ENCODE measurements around the gene SSR4. TPM values are rescaled to one million over a fixed set of nuclear protein-coding genes. Genes with fewer than 3 reads are reported as not detected.

The SSR4 gene
- total RNA-seq, 1 donor from 2014 or later, result 243 TPM

DNA sequence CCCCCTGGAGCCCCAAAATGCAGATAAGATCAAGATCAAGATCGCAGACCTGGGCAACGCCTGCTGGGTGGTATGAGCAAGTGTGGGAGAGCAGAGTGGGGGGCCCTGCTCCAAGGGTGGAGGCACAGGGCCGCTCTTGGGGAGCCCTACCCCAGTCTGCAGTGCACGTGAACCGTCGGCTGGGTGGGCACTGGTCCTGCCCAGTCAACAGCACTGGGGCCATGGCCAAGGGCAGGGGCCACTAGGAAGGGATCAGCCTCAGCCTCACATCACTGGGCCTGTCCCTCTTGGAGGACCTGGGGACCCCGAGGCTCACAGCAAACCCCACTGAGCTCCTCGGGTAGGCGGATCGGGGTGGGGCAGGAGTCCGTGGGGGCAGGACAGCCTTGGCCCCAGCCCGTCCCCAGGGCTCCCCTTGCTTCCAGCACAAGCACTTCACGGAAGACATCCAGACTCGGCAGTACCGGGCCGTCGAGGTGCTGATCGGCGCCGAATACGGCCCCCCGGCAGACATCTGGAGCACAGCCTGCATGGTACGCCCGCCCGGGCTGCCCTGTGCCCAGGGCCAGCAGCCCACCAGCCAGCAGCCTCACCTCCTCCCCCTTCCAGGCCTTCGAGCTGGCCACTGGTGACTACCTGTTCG lies 10.0 kb upstream of the SSR4 start:
- Mint-ChIP-seq H3K4me1 (ENCODE audit: low read depth) (no peaks in the 10 kb centered on the region), H3K27me3 (no peaks in the 10 kb centered on the region), H3K4me3 (ENCODE audit: low read depth) (no peak overlapping the region), H3K27ac (no peak overlapping the region), H3K36me3 (ENCODE audit: insufficient read depth) (peaks cover 6% of the 10 kb centered on the region), H3K9me3 (ENCODE audit: low read depth) (no peaks in the 10 kb centered on the region)
- TF ChIP-seq, protein P1, sequence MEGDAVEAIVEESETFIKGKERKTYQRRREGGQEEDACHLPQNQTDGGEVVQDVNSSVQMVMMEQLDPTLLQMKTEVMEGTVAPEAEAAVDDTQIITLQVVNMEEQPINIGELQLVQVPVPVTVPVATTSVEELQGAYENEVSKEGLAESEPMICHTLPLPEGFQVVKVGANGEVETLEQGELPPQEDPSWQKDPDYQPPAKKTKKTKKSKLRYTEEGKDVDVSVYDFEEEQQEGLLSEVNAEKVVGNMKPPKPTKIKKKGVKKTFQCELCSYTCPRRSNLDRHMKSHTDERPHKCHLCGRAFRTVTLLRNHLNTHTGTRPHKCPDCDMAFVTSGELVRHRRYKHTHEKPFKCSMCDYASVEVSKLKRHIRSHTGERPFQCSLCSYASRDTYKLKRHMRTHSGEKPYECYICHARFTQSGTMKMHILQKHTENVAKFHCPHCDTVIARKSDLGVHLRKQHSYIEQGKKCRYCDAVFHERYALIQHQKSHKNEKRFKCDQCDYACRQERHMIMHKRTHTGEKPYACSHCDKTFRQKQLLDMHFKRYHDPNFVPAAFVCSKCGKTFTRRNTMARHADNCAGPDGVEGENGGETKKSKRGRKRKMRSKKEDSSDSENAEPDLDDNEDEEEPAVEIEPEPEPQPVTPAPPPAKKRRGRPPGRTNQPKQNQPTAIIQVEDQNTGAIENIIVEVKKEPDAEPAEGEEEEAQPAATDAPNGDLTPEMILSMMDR (IDR thresholded peaks at IDR 0.05; ENCODE audit: unreplicated experiment), result no peak
- no peak for DNase-seq (ENCODE audit: low spot score, unreplicated experiment)

DNA sequence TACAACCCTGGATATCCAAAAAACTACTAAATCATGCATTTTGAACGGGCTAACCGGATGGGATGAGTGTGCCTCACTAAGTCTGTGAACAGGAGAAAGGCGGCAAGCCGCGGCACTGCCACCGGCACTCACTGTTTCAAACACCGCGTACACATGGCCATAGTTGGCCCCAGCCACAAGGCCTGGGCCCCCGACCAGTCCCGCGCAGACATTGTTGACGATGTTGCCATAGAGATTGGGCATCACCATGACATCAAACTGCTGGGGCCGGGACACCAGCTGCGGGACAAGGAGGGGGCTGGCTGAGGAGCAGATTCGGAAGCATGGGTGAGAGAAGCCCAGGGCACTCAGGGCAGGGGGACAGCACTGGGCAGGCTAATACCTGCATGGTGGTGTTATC lies 7.8 kb upstream of the SSR4 start:
- H3K4me1 Mint-ChIP-seq (ENCODE audit: low read depth), result no peaks in the 10 kb centered on the region
- no peak overlapping the region for H3K4me3 Mint-ChIP-seq (ENCODE audit: low read depth)
- H3K9me3 Mint-ChIP-seq (ENCODE audit: low read depth), result peaks cover 3% of the 10 kb centered on the region
- peaks cover 6% of the 10 kb centered on the region for H3K36me3 Mint-ChIP-seq (ENCODE audit: insufficient read depth)
- no peaks in the 10 kb centered on the region for H3K27me3 Mint-ChIP-seq
- DNase-seq (ENCODE audit: low spot score, unreplicated experiment), result no peak
- TF ChIP-seq, protein P1 (IDR thresholded peaks at IDR 0.05; ENCODE audit: unreplicated experiment), result no peak
- H3K27ac Mint-ChIP-seq, result no peak overlapping the region

DNA sequence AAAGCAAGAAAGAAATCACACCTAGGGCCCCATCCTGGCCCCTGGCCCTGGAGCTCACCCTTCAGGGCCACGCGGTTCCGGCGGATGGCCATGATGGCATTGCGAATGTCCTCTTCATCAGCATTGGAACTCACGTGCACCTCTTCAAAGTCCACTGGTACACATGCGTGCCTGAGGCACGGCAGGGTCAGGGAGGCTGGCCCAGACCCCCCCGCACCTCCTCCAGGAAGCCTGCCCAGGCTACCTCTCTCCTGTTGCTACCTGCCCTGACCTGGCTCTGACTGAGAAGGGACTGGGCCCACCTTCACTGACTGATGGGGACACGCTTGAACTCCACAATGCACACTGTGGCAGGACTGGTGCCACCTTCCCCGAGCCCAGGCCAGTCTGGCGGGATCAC lies 4.8 kb upstream of the SSR4 start:
- Mint-ChIP-seq H3K4me3 (ENCODE audit: low read depth) (no peak overlapping the region), H3K9me3 (ENCODE audit: low read depth) (peaks cover 3% of the 10 kb centered on the region)
- TF ChIP-seq, protein P1 (IDR thresholded peaks at IDR 0.05; ENCODE audit: unreplicated experiment), result no peak

DNA sequence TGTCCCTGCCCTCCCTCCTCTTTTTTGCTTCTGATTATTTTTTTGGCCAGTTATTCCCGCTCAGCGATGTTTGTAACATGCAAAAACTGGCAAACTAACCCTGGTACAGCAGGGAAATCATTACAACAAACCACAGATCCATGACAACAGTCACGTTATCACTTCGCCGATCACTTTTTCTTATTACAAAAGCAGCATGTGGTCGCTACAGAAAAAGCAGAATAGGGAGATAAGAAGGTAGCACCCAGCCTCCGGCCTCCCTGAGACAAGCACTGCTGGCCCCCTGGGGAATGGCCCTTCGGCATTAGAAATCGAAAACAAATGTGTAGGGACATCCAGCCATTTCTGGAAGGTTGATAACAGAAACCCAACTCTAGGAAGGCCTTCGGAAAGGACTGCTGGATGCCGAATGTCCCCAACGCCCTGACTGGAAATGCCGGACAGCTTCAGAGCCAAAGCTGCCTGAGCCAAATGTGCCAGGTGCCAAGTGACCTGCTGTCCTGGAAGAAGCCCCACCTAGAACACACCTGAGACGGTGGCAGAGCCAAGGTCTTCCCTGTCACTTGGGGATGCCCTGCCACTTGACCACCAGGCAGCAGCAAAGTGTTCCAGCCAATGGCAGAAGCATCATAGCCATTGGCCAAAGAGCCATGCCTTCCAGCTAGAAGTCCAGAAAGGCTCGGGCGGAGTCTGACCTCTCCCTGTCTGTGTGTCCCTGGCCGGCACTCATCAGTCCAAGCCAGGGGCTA lies 3.2 kb upstream of the SSR4 start:
- peaks cover 3% of the 10 kb centered on the region for H3K9me3 Mint-ChIP-seq (ENCODE audit: low read depth)
- peaks cover 8% of the 10 kb centered on the region for H3K36me3 Mint-ChIP-seq (ENCODE audit: insufficient read depth)
- H3K27ac Mint-ChIP-seq, result no peak overlapping the region
- H3K4me1 Mint-ChIP-seq (ENCODE audit: low read depth), result peaks cover 9% of the 10 kb centered on the region
- no peak overlapping the region for H3K4me3 Mint-ChIP-seq (ENCODE audit: low read depth)
- DNase-seq (ENCODE audit: low spot score, unreplicated experiment), result no peak
- TF ChIP-seq, protein P1 (IDR thresholded peaks at IDR 0.05; ENCODE audit: unreplicated experiment), result no peak
- no peaks in the 10 kb centered on the region for H3K27me3 Mint-ChIP-seq

More for the DNA sequence above, 4.8 kb upstream of the SSR4 start:
- H3K4me1 Mint-ChIP-seq (ENCODE audit: low read depth), result peaks cover 5% of the 10 kb centered on the region
- H3K27ac Mint-ChIP-seq, result no peak overlapping the region
- no peak for DNase-seq (ENCODE audit: low spot score, unreplicated experiment)
- peaks cover 8% of the 10 kb centered on the region for H3K36me3 Mint-ChIP-seq (ENCODE audit: insufficient read depth)
- H3K27me3 Mint-ChIP-seq, result no peaks in the 10 kb centered on the region

DNA sequence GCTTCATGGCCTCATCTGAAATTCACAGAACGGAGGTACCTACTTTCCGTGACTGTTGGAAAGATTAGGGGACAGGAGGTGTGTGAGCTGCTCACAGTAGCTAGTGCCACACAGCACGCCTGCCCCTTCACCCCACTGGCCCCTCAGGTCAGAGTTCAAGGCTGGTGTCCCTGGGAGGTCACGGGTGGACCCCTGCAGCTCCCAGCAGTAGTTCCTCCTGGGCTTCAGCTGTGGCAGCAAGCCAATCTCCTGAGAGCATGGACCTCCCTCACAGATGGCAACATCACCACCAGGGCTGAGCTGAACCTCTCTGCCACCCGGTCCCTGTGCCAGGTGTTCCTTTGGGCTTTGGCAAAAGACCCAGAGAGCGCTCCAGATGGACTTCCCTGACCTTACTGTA lies 2.1 kb upstream of the SSR4 start:
- H3K36me3 Mint-ChIP-seq (ENCODE audit: insufficient read depth), result peaks cover 4% of the 10 kb centered on the region
- H3K4me3 Mint-ChIP-seq (ENCODE audit: low read depth), result no peak overlapping the region
- H3K4me1 Mint-ChIP-seq (ENCODE audit: low read depth), result peaks cover 9% of the 10 kb centered on the region
- no peaks in the 10 kb centered on the region for H3K27me3 Mint-ChIP-seq
- no peak for DNase-seq (ENCODE audit: low spot score, unreplicated experiment)
- TF ChIP-seq, protein P1 (IDR thresholded peaks at IDR 0.05; ENCODE audit: unreplicated experiment), result no peak
- H3K9me3 Mint-ChIP-seq (ENCODE audit: low read depth), result peaks cover 3% of the 10 kb centered on the region
- no peak overlapping the region for H3K27ac Mint-ChIP-seq
